ENCODE data around the gene DCAKD.

Gene DCAKD

GRCh38 chr17:45096141-45096540, 44.7 kb upstream of the DCAKD start:
- Histone ChIP-seq H3K4me3 (ENCODE audit: low read depth, low read length) (no peak overlapping the region), H3K27me3 (ENCODE audit: control insufficient read depth, insufficient read depth, low read length) (no peaks in the 10 kb centered on the region), H3K27ac (no peak overlapping the region), H3K4me2 (ENCODE audit: low read length) (no peak overlapping the region), H3K4me1 (no peaks in the 10 kb centered on the region), H3K9ac (no peak overlapping the region), H3K9me3 (ENCODE audit: control insufficient read depth, low read length) (no peaks in the 10 kb centered on the region), H2AFZ (no peak overlapping the region), H3K36me3 (ENCODE audit: control insufficient read depth, insufficient read depth, low read length) (no peaks in the 10 kb centered on the region), H3K79me2 (no peaks in the 10 kb centered on the region)
- TF ChIP-seq, protein P1, sequence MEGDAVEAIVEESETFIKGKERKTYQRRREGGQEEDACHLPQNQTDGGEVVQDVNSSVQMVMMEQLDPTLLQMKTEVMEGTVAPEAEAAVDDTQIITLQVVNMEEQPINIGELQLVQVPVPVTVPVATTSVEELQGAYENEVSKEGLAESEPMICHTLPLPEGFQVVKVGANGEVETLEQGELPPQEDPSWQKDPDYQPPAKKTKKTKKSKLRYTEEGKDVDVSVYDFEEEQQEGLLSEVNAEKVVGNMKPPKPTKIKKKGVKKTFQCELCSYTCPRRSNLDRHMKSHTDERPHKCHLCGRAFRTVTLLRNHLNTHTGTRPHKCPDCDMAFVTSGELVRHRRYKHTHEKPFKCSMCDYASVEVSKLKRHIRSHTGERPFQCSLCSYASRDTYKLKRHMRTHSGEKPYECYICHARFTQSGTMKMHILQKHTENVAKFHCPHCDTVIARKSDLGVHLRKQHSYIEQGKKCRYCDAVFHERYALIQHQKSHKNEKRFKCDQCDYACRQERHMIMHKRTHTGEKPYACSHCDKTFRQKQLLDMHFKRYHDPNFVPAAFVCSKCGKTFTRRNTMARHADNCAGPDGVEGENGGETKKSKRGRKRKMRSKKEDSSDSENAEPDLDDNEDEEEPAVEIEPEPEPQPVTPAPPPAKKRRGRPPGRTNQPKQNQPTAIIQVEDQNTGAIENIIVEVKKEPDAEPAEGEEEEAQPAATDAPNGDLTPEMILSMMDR (IDR thresholded peaks at IDR 0.05): peak; percentile 25

GRCh38 chr17:45093444-45094110, 42.1 kb upstream of the DCAKD start:
- Histone ChIP-seq H3K27me3 (ENCODE audit: control insufficient read depth, insufficient read depth, low read length) (no peaks in the 10 kb centered on the region), H3K27ac (peak overlapping the region; percentile 22), H3K9ac (no peak overlapping the region), H3K36me3 (ENCODE audit: control insufficient read depth, insufficient read depth, low read length) (no peaks in the 10 kb centered on the region), H3K9me3 (ENCODE audit: control insufficient read depth, low read length) (no peaks in the 10 kb centered on the region), H3K4me2 (ENCODE audit: low read length) (no peak overlapping the region), H3K4me1 (no peaks in the 10 kb centered on the region), H2AFZ (no peak overlapping the region), H3K4me3 (ENCODE audit: low read depth, low read length) (no peak overlapping the region), H3K79me2 (no peaks in the 10 kb centered on the region)
- TF ChIP-seq, protein P1 (IDR thresholded peaks at IDR 0.05): no peak

DNA sequence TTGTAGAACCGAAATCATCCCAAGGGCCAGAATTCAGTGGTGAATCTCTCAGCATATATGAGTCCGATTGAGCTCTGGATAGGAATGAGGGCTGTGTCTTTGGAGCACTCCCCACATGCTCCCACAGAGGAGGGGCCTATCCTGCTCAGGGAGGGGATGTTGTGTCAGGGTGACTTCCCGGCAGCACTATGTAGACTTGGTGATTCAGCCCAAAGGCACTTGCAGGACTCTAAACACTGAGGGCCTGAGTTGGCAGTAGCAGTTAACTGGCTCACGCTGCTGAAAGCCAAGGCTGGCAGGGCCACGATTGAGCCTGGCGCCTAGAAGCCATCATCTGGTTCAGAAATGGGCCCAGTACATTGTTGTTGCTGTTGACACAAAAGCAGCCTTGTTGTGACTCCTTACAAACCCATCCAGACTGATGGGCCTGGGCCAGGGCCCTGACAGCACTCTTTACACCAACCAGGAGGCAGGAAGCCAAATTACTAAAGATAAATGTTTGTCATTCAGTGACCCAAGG, 41.5 kb upstream of the DCAKD start:
- Histone ChIP-seq H3K27ac (peak overlapping the region; percentile 22), H3K27me3 (ENCODE audit: control insufficient read depth, insufficient read depth, low read length) (no peaks in the 10 kb centered on the region), H3K4me1 (no peaks in the 10 kb centered on the region), H3K4me2 (ENCODE audit: low read length) (no peak overlapping the region), H2AFZ (no peak overlapping the region), H3K9ac (no peak overlapping the region), H3K36me3 (ENCODE audit: control insufficient read depth, insufficient read depth, low read length) (no peaks in the 10 kb centered on the region), H3K79me2 (no peaks in the 10 kb centered on the region), H3K9me3 (ENCODE audit: control insufficient read depth, low read length) (no peaks in the 10 kb centered on the region), H3K4me3 (ENCODE audit: low read depth, low read length) (no peak overlapping the region)
- TF ChIP-seq, protein P1 (IDR thresholded peaks at IDR 0.05): no peak

GRCh38 chr17:45091778-45092425, 40.5 kb upstream of the DCAKD start:
- H3K9ac ChIP-seq: no peak overlapping the region
- H3K36me3 ChIP-seq (ENCODE audit: control insufficient read depth, insufficient read depth, low read length): no peaks in the 10 kb centered on the region
- TF ChIP-seq, protein P1 (IDR thresholded peaks at IDR 0.05): no peak
- no peak overlapping the region for H3K4me2 ChIP-seq (ENCODE audit: low read length)
- no peak overlapping the region for H3K4me3 ChIP-seq (ENCODE audit: low read depth, low read length)
- no peaks in the 10 kb centered on the region for H3K27me3 ChIP-seq (ENCODE audit: control insufficient read depth, insufficient read depth, low read length)
- no peak overlapping the region for H2AFZ ChIP-seq
- peaks cover 2% of the 10 kb centered on the region for H3K79me2 ChIP-seq
- no peaks in the 10 kb centered on the region for H3K9me3 ChIP-seq (ENCODE audit: control insufficient read depth, low read length)
- H3K4me1 ChIP-seq: no peaks in the 10 kb centered on the region
- no peak overlapping the region for H3K27ac ChIP-seq
